Adrenal gland (tissue), 12 donors: ENCODE measurements around the gene SLPI. TPM values are rescaled to one million over a fixed set of nuclear protein-coding genes. Genes with fewer than 3 reads are reported as not detected.

ENCODE experiments used
- DNase-seq, 7 donors: peaks; one replicate each; pipeline ENCODE4 v3.0.0-alpha.2; 2019 to 2020
- H3K27ac ChIP-seq, 5 donors: fragments of 200-600 bp; sonication (generic) in 4 of 5; 1 replicate in 3 of 5; 2 replicates in 2 of 5; pipeline versions ENCODE4 v1.5.1 to v1.8.0; 2016 to 2020; ENCODE audit warnings: mild to moderate bottlenecking in 1 of 5
- H3K27me3 ChIP-seq: fragments of 200-600 bp; 2 replicates; pipeline ENCODE4 v1.8.0; 2021
- H3K36me3 ChIP-seq, 2 donors: fragments of 200-600 bp; replicated peaks in 1 of 2; 1 replicate in 1 of 2; 2 replicates in 1 of 2; pipeline versions ENCODE4 v1.5.1 to v1.8.0; 2018 to 2022
- H3K4me1 ChIP-seq, 2 donors: fragments of 200-600 bp; replicated peaks in 1 of 2; 1 replicate in 1 of 2; 2 replicates in 1 of 2; pipeline versions ENCODE4 v1.5.1 to v1.8.0; 2018 to 2021
- H3K4me3 ChIP-seq, 4 donors: fragments of 200-600 bp; sonication (generic) in 3 of 4; one replicate each; pipeline ENCODE4 v1.5.1; 2016 to 2018
- H3K9me3 ChIP-seq, 3 donors: fragments of 200-600 bp; sonication (generic) in 1 of 3; replicated peaks in 1 of 3; 1 replicate in 2 of 3; 2 replicates in 1 of 3; pipeline versions ENCODE4 v1.5.1 to v1.8.0; 2016 to 2021
- CTCF ChIP-seq, 6 experiments: fragments of 450-650 bp in 4 of 6; fragments of 200-600 bp in 2 of 6; sonication (generic) in 1 of 6; IDR thresholded peaks; 1 replicate in 5 of 6; 2 replicates in 1 of 6; pipeline versions ENCODE4 v1.5.1 to v1.8.0; 2016 to 2021; ENCODE audit warnings: antibody characterized with exemption in 6 of 6, mild to moderate bottlenecking in 2 of 6, moderate library complexity in 1 of 6
- POLR2A ChIP-seq, 2 donors: fragments of 450-650 bp; IDR thresholded peaks; one replicate each; pipeline ENCODE4 v1.6.1; 2017; ENCODE audit warnings: antibody characterized with exemption in 2 of 2, mild to moderate bottlenecking in 2 of 2, moderate library complexity in 1 of 2
- WGBS, 4 donors: extraction: QIAGEN DNeasy Blood & Tissue Kit in 2 of 4; methylation state at CpG; one replicate each; pipeline versions ENCODE4 v1.1.5 to v1.1.7; 2013 to 2017; 5-methylcytosine and 5-hydroxymethylcytosine counted together
- intact Hi-C, 2 donors: fragments of 100-400 bp; cut with DNase I; formaldehyde crosslinking; loops; one replicate each; pipeline versions ENCODE4 v1.14.1 to v1.15.0; 2022 to 2023
- polyA plus RNA-seq, 3 donors: library from polyadenylated mRNA; stranded (reverse); fragments of 200-250 nt in 2 of 3; fragments of 350-450 nt in 1 of 3; fragmentation: Illumina TruSeq in 1 of 3; extraction: RNeasy Lipid Tissue Mini Kit (QIAGEN cat#74804) in 1 of 3; gene quantifications; one replicate each; pipeline ENCODE4 v1.2.3, GENCODE V29; 2013 to 2014
- total RNA-seq, 9 donors: library from RNA; depleted of rRNA in 4 of 9; stranded (reverse); fragments of >200 nt in 4 of 9; fragments of 120-200 nt in 1 of 9; fragmentation: NEBNext Ultra II Directional in 1 of 9; extraction: Animal tissue kit (Norgen Biotek cat#: 25700) in 1 of 9; gene quantifications; one replicate each; pipeline versions ENCODE4 v1.1.0 to v1.2.4, GENCODE V29; 2013 to 2023
- donor health status: healthy with polysubstance abuse.
- donor health status: Bipolar disorder and iron deficiency.
- donor health status: DM: yes; HTN: yes; CAD: no.
- donor health status: DM: no; HTN: no; CAD: no.
- donor health status: DM: no; HTN: no; CAD: no.
- donor health status: DM: yes; HTN: yes; CAD: no.

The SLPI gene
- total and polyA plus RNA-seq, 12 donors = 1.8 to 33.7 (median 6.6) TPM; not detected in 3

GRCh38 chr20:45289942-45290676 lies 35.7 kb upstream of the SLPI start:
- Histone ChIP-seq H3K4me3 (no peak overlapping the region), H3K27ac (no peak overlapping the region), H3K4me1 (peaks cover 0 to 9% of the 10 kb centered on the region in 2 donors), H3K9me3 (no peaks in the 10 kb centered on the region), H3K36me3 (no peaks in the 10 kb centered on the region), H3K27me3 (peaks cover 11% of the 10 kb centered on the region)
- intact Hi-C loops = loop anchor here (5.0 to 10.0 kb wide), 3 partner anchors 185 to 273 kb away; partner anchors contain the start of gene KCNS1 (in 1 of the 2)
- TF ChIP-seq POLR2A (IDR thresholded peaks at IDR 0.05) = no peak
- TF ChIP-seq CTCF (IDR thresholded peaks at IDR 0.05) = no peak
- peak in 1 of 7 donors; percentile 17 for DNase-seq
- 72 to 76% (median 74%) methylated on average over 12 to 13 of the region's 13 CpGs for WGBS, 4 donors

- H3K4me3 ChIP-seq = no peak overlapping the region
- peak in 1 of 7 donors; percentile 36 for DNase-seq
- no peaks in the 10 kb centered on the region for H3K36me3 ChIP-seq
- no peaks in the 10 kb centered on the region for H3K9me3 ChIP-seq
- H3K27ac ChIP-seq = no peak overlapping the region
- peaks cover 0 to 7% of the 10 kb centered on the region in 2 donors for H3K4me1 ChIP-seq
- TF ChIP-seq CTCF (IDR thresholded peaks at IDR 0.05) = no peak
- TF ChIP-seq POLR2A (IDR thresholded peaks at IDR 0.05) = no peak
- H3K27me3 ChIP-seq = peaks cover 4% of the 10 kb centered on the region
- 69 to 98% (median 81%) methylated on average over 3 to 5 of the region's 5 CpGs for WGBS, 4 donors
- intact Hi-C loops = loop anchor here (5.0 to 10.0 kb wide), 3 partner anchors 184 to 272 kb away; partner anchors contain the start of gene KCNS1 (in 1 of the 2)
Measured at GRCh38 chr20:45288860-45289259, 34.5 kb upstream of the SLPI start.

DNA sequence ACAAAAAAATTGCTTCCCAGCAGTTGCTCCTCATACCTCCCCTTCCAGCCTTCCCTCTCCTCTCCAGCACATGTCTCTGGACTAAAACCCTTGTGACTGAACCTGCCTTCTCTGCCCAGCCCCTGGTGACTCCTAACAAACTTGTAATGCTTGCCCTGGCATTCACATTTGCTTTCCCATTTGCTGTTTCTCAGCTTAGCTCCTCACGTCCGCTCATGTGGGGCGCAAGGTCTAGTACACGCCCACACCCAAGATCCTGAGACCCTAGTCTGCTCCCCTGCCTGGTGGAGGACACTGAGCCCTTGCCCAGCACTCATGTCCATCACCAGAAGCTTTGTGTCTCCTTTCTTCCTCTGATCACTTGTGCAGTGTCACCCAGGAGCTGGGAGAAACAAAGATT lies 34.0 kb upstream of the SLPI start:
- intact Hi-C loops = loop anchor here (5.0 to 10.0 kb wide), 3 partner anchors 184 to 271 kb away; partner anchors contain the start of gene KCNS1 (in 1 of the 2)
- WGBS, 4 donors = 79 to 85% (median 83%) methylated on average over 4 of the region's 4 CpGs

More for the DNA sequence above, 34.0 kb upstream of the SLPI start:
- Histone ChIP-seq H3K36me3 (no peaks in the 10 kb centered on the region), H3K4me1 (peaks cover 0 to 5% of the 10 kb centered on the region in 2 donors), H3K27ac (no peak overlapping the region), H3K27me3 (peaks cover 6% of the 10 kb centered on the region), H3K9me3 (no peaks in the 10 kb centered on the region), H3K4me3 (no peak overlapping the region)
- TF ChIP-seq CTCF (IDR thresholded peaks at IDR 0.05) = no peak
- TF ChIP-seq POLR2A (IDR thresholded peaks at IDR 0.05) = no peak
- DNase-seq = peak in 1 of 7 donors; percentile 31
